NT2/D1 (cell line): ENCODE measurements around the gene ZEB2.

ENCODE experiments used
- SUZ12 ChIP-seq: IDR thresholded peaks from 2 replicates; pipeline ENCODE4 v1.6.1; 2011; ENCODE audit not compliant: insufficient read length, insufficient read depth; ENCODE audit errors: extremely low read depth
- YY1 ChIP-seq: IDR thresholded peaks from 2 replicates; pipeline ENCODE4 v1.6.1; 2011; ENCODE audit not compliant: insufficient read length, insufficient read depth
- ZNF274 ChIP-seq: IDR thresholded peaks from 2 replicates; pipeline ENCODE4 v1.6.1; 2011; ENCODE audit warnings: mild to moderate bottlenecking, low read depth, low read length

DNA sequence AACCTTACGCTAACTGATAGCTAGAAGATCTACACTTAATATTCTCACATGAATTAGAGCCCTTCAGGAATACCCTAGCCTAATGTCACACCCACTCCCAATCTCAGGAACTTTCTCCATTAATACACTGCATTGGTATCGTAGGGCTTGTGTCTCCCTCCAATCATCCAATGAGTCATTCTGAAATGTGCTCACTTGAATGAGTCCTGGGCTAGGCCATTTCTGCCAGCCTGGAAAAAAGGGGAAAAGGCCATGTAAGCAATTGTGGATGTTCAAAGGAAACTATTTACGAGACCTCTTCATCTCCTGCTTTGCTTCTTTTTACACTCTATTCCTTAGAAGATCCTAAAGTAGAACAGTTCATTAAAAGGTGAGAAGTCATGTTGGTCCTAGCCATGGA is 18.8 kb downstream of the ZEB2 start:
- no peak for TF ChIP-seq YY1
- no peak for TF ChIP-seq ZNF274
- no peak for TF ChIP-seq SUZ12
